Activated CD8-positive, alpha-beta memory T cell treated with anti-CD3 and anti-CD28 coated beads, Interleukin-2, amount 50 U/mL, for 1 hour (primary cell): ENCODE measurements around the gene BYSL.
"Not testable (repeated sequence)": the region's sequence is repeated elsewhere in the genome, so short reads cannot be mapped to it uniquely, and the experiment has no call there.

Experiments
- DNase-seq: peaks from one replicate; pipeline ENCODE4 v3.0.0-alpha.2; 2020; ENCODE audit errors: extremely low read depth

Gene BYSL

GRCh38 chr6:41942067-41942851 lies 21.0 kb downstream of the BYSL start:
- no peak for DNase-seq

GRCh38 chr6:41942882-41943281 lies 21.6 kb downstream of the BYSL start:
- DNase-seq: not testable (repeated sequence)

- no peak for DNase-seq
Measured at GRCh38 chr6:41943456-41943855, 22.2 kb downstream of the BYSL start.

DNA sequence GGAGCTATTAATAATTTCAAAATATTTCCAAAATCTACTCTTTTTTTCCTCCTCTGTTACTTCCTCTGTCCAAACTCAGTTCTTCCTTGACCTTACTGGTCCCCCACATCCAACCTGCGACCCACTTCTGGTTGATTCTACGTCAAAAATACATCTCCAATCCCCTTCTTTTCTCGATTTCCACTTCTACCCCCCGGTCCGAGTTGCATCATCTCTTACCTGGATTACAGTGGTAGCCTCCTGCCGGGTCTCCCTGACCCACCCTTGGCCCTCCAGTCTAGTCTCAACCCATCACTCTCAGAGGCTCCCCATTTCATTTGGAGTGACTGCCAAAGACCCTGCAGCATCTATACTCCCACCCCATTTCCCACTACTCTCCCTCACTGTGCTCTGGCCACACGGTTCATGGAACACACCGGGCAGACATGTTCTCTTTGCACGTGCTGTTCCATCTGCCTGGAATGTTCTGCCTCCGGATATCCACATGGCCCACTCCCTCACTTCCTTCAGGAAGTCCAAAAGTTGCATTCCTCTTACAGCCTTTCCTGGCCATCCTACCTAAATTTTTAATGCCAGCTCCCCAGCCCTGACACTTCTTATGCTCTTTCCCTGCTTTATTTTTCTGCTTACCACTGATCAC lies 26.4 kb downstream of the BYSL start:
- DNase-seq: no peak

GRCh38 chr6:41954668-41955067 lies 33.4 kb downstream of the BYSL start:
- DNase-seq: no peak

GRCh38 chr6:41955412-41955811 lies 34.1 kb downstream of the BYSL start:
- DNase-seq: no peak

- DNase-seq: no peak
Measured at GRCh38 chr6:41957117-41957516, 35.8 kb downstream of the BYSL start.

- no peak for DNase-seq
Measured at GRCh38 chr6:41958022-41958856, 36.9 kb downstream of the BYSL start.

- no peak for DNase-seq
Measured at GRCh38 chr6:41960028-41960427, 38.7 kb downstream of the BYSL start.

DNA sequence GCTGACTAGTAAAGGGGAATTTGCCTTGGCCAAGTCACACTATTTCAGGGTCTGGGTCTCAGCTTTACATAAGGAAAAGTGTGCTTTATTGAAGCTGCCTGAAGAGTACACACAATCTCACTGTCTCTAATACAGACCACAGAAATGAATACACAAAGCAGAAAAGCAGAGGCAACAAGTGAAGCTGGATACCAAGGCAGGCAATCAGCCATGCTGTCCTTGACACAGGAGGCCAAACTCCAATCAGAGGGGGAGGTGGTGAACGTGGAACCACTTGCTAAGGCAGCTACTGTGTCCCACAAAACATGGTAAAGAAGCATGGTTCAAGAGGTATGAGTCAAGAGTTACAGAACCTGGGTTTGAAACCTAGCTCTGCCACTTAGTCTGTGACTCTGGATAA lies 42.1 kb downstream of the BYSL start:
- DNase-seq: no peak

DNA sequence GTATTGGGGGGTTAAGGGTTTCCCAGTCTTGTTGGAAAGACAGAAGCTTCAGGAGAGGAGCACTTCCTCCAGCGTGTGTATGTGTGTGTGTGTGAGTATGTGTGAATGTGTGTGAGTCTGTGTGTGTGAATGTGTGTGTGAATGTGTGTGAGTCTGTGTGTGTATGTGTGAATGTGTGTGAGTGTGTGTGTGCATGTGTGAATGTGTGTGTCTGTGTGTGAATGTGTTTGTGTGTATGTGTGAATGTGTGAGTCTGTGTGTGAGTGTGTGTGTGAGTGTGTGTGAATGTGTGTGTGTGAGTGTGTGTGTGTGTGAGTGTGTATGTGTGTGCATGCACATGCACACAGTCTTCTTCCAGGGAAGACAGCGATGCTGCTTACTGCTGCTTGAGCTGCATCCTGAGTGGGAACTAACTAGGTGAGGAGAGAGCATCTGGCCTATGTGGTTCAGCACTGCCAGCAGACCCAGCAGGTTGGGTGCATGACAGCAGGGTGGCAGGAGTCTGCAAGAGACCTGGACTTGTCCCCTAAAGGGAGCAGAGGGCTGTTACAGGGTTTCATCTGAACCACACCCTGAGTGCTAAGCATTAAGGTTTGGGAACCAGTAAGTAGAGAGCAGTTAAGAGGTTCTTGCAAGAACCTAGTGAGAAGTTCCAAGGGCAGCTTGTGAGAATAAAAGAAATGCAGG lies 43.0 kb downstream of the BYSL start:
- no peak for DNase-seq

- DNase-seq: no peak
Measured at GRCh38 chr6:41965429-41966213, 44.3 kb downstream of the BYSL start.

DNA sequence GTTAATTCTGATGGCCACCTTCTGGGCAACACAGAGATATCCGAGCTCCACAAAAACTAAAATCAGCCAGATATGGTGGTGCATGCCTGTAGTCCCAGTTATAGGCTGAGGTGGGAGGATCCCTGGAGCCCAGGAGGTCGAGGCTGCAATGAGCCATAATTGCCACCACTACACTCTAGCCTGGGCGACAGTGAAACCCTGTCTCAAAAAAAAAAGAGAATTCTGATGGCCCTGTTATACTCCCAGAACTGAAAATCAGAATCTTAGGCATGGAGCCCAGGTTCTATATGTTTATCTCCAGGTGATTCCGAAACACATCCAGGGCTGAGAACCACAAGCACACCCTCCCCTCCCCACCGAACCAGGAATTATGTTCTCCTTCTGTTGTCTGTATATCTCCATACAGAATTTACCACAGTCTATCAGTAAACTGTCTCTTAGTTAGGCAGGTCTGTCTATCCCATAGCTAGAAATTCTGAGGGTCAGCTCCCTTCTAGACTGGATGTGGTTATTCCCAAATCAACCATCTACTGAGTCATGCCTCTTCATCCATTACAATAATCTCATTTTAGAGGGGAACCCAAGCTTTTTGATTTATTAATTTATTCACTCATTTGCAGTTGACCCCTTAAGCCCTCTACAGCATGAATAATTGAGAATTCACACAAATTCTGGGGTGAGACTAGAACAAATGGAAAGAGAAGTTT lies 45.1 kb downstream of the BYSL start:
- DNase-seq: no peak

DNA sequence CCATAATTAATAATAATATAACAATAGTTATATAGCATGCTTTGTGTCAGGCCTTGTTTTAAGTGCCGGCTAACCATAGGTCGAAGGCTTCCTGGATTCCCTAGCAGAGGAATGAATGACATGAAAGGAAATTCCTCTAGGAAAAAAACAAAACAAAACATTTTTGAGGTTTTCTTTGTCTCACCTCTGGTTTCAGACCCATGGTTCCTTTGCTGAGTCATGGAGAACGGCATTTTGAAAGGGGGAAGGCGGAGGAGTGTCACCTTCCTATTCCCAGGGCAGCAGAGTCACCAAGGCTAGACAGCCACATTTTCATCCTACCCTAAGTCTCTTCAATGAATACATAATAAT lies 45.6 kb downstream of the BYSL start:
- DNase-seq: no peak

- no peak for DNase-seq
Measured at GRCh38 chr6:41967312-41968287, 46.3 kb downstream of the BYSL start.

DNA sequence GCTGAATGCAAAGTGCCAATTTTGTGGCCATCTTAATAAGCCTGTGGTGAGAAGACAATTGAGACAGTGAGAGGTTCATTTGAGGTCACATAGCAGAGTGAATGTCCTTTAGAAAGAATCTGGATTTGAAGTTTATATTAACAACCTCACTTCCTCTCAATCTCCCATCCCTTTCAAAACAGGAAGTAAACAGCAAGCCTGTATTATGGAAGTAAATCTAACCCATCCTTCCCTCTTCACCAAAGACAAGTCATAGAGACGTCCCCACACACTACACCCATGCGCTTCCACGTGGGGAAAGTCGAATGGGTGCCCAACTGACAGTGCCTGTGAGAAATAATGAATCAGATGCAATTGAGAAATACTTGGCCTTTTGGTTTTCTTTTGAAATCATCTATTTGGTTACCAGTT lies 49.1 kb downstream of the BYSL start:
- no peak for DNase-seq

DNA sequence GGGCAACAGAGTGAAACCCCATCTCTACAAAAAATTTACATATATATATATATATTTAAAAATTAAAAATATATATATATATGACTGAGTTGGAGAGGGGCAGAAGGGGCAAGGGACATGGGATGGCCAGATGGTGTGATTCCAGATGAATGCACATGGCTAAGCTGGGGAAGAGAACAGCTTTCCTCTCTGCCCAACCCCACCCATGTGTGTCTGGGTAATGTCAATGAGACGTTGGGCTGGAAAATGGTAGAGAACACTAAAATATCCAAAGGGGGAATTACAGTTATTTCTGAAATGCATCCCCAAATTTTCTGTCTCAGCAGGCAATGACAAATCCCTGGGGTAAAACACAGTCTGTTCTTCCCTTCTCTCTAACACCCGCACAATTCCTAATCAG lies 51.5 kb downstream of the BYSL start:
- no peak for DNase-seq

- no peak for DNase-seq
Measured at GRCh38 chr6:41974281-41974825, 53.1 kb downstream of the BYSL start.

GRCh38 chr6:41975276-41975675 lies 54.0 kb downstream of the BYSL start:
- no peak for DNase-seq
